ENCODE data around the gene ASB6. TPM values are rescaled to one million over a fixed set of nuclear protein-coding genes. Genes with fewer than 3 reads are reported as not detected.
A peak's percentile ranks its signal among the peaks of the same experiment; 100 is the strongest.

Gene ASB6, protein sequence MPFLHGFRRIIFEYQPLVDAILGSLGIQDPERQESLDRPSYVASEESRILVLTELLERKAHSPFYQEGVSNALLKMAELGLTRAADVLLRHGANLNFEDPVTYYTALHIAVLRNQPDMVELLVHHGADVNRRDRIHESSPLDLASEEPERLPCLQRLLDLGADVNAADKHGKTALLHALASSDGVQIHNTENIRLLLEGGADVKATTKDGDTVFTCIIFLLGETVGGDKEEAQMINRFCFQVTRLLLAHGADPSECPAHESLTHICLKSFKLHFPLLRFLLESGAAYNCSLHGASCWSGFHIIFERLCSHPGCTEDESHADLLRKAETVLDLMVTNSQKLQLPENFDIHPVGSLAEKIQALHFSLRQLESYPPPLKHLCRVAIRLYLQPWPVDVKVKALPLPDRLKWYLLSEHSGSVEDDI
- total RNA-seq = 10 to 100 TPM; 13.4 to 15.0 TPM

DNA sequence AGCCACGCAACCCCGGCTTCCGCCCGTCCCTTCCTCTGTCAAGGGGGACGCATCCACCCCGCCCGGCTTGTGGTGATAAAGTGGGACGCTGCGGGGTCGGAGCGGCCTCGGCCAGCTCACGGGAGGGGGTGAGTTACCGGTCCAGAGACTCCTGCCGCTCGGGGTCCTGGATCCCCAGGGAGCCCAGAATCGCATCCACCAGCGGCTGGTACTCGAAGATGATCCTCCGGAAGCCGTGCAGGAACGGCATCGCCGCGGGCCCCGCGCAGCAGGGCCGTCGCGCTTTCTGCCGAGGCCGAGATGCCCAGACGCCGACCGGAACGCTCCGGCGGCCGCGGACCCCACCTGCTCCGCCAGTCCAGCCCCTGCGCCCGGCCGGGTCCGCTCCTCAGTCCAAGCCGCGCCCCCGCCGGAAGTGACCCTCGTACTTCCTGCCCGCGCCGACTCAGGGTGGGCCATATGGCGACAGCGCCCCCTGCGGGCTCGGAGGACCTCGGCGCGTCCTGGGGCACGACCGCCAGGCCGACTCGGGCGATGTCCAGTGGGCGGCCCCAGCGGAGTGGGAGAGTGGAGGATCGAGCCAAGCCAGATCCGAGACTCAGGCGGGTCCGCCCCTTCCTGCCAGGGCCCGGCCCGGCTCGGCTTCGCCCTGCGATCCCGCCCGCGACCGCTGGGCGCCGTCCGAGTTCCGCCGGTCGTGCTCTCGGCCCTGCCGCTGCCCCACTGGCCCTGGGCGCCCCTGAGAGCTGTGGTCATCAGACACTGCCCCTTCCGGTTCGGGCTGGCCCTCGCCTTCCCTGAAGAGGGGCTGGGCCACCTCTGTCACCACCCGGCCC lies at the start of gene ASB6:
TSS of gene ASB6 (minus strand) at position 402 of the 836 bp plus-strand sequence. CDS start at position 250, 152 bp downstream.
- Mint-ChIP-seq H3K9me3 (ENCODE audit: low read depth) (no peaks in the 10 kb centered on the region), H3K27me3 (no peaks in the 10 kb centered on the region), H3K4me3 (peak within 1 kb of the TSS; percentile 87), H3K4me1 (peaks cover 18% of the 10 kb centered on the region), H3K36me3 (ENCODE audit: low read depth) (peaks cover 10% of the 10 kb centered on the region), H3K27ac (peak within 1 kb of the TSS; percentile 73)
- POLR2A ChIA-PET = no interaction called here
- DNase-seq = peak; percentile 97
- ATAC-seq = peak; percentile 97
- intact Hi-C loops (cut with DNase I, micrococcal nuclease) = loop anchor here (1.0 to 10.0 kb wide), 17 partner anchors 15 to 503 kb away; partner anchors contain the start of genes C9orf78 (in 1 of the 2), GPR107 (in 1 of the 2), NTMT1 (in 1 of the 2) and TOR1A (in 1 of the 2)
- CTCF ChIA-PET = interaction anchor here (0.6 to 3.3 kb wide), 6 partner anchors 9 to 148 kb away, joined by 3 to 21 read pairs (median 6); no protein-coding TSS in a partner anchor

- no peak for ATAC-seq
- Mint-ChIP-seq H3K27me3 (peaks cover 2% of the 10 kb centered on the region), H3K4me3 (no peak overlapping the region), H3K4me1 (no peaks in the 10 kb centered on the region), H3K9me3 (ENCODE audit: low read depth) (no peaks in the 10 kb centered on the region), H3K36me3 (ENCODE audit: low read depth) (no peaks in the 10 kb centered on the region), H3K27ac (no peak overlapping the region)
- POLR2A ChIA-PET = no interaction called here
- intact Hi-C loops (cut with DNase I, micrococcal nuclease) = no loop called here
- CTCF ChIA-PET = interaction anchor here (0.8 kb wide), 1 partner anchor 47 kb away, joined by 3 read pairs; no protein-coding TSS in a partner anchor
- no peak for DNase-seq
These were observed 46.5 kb upstream of the ASB6 start for GRCh38 chr9:129688285-129689043.

DNA sequence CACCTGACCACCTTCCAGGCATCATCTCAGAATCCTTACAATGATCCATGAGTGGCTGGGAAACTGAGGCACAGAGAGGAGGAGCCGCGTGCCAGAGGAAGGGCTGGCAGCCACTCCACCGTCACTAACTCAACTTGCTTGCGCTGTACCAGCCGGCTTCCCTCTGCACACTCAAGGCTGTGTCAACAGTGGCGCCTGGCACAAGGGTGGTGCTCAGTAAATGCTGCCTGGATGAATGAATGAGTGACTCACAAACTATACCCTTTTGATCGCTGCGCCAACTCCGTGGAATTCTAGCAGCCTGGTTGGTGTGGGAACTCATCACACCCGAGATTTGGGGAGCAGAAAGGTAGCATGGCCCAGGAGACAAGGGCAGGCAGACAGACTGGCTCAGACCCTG lies 45.4 kb upstream of the ASB6 start:
- Mint-ChIP-seq H3K36me3 (ENCODE audit: low read depth) (no peaks in the 10 kb centered on the region), H3K27me3 (peaks cover 1% of the 10 kb centered on the region), H3K4me1 (no peaks in the 10 kb centered on the region), H3K27ac (no peak overlapping the region), H3K9me3 (ENCODE audit: low read depth) (no peaks in the 10 kb centered on the region), H3K4me3 (no peak overlapping the region)
- ATAC-seq = no peak
- intact Hi-C loops (cut with DNase I, micrococcal nuclease) = no loop called here
- ChIA-PET CTCF (no interaction called here), POLR2A (no interaction called here)
- DNase-seq = no peak

GRCh38 chr9:129686736-129687135 lies 44.8 kb upstream of the ASB6 start:
- POLR2A ChIA-PET = no interaction called here
- DNase-seq (no peak), ATAC-seq (no peak)
- intact Hi-C loops (cut with DNase I, micrococcal nuclease) = no loop called here
- Mint-ChIP-seq H3K4me1 (no peaks in the 10 kb centered on the region), H3K9me3 (ENCODE audit: low read depth) (no peaks in the 10 kb centered on the region), H3K36me3 (ENCODE audit: low read depth) (no peaks in the 10 kb centered on the region), H3K4me3 (no peak overlapping the region), H3K27me3 (peaks cover 3% of the 10 kb centered on the region), H3K27ac (no peak overlapping the region)
- CTCF ChIA-PET = no interaction called here

DNA sequence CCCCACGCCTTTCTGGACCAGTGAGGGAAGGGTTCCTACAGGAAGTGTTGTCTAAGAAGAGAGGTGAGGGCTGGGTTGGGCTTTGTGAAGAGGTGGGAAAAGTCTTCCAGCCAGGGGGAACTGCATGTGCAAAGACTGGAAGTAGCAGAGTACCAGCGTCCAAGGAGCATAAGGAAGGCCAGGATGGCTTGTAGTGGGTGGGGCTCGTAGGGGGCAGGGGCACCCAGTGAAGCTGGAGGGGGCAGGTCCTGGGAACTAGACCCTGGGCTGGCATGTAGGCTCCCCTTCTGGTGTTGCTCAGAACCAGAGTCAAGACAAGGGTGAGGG lies 43.9 kb upstream of the ASB6 start:
- no peak for ATAC-seq
- intact Hi-C loops (cut with DNase I, micrococcal nuclease) = no loop called here

DNA sequence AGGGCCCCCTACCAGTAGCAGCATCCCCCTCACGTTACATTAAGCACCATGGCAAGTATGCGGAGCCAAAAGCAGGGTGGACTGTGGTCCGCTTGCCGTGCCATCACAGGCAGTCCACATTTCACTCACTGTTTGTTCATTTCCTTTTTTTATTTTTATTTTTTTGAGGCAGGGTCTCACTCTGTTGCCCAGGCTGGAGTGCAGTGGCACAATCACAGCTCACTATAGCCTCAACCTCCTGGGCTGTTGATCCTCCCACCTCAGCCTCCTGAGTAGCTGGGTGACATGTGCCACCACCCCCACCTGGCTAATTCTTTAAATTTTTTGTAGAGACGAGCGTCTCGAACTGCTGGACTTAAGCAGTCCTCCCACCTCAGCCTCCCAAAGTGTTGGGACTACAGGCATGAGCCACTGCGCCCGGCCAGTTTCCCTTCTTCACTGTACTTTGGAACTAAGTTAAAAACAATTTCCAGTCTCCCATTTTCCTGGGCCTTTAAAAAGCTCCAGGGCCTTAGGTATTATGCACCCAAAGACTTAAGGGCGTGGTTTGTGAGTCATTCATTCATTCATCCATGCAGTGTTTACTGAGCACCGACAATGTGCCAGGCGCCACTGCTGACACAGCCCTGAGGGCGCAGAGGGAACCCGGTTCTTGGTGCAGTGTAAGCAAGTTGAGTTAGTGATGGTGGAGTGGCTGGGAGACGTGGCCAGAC lies 43.4 kb upstream of the ASB6 start:
- Mint-ChIP-seq H3K27ac (no peak overlapping the region), H3K4me1 (no peaks in the 10 kb centered on the region), H3K4me3 (no peak overlapping the region), H3K36me3 (ENCODE audit: low read depth) (no peaks in the 10 kb centered on the region), H3K9me3 (ENCODE audit: low read depth) (no peaks in the 10 kb centered on the region), H3K27me3 (peaks cover 4% of the 10 kb centered on the region)
- ATAC-seq (no peak), DNase-seq (no peak)
- POLR2A ChIA-PET = no interaction called here
- intact Hi-C loops (cut with DNase I, micrococcal nuclease) = no loop called here
- CTCF ChIA-PET = no interaction called here

More for the DNA sequence above, 43.9 kb upstream of the ASB6 start:
- Mint-ChIP-seq H3K36me3 (ENCODE audit: low read depth) (no peaks in the 10 kb centered on the region), H3K4me3 (no peak overlapping the region), H3K27ac (no peak overlapping the region), H3K4me1 (no peaks in the 10 kb centered on the region), H3K9me3 (ENCODE audit: low read depth) (no peaks in the 10 kb centered on the region), H3K27me3 (peaks cover 3% of the 10 kb centered on the region)
- POLR2A ChIA-PET = no interaction called here
- CTCF ChIA-PET = no interaction called here
- no peak for DNase-seq

DNA sequence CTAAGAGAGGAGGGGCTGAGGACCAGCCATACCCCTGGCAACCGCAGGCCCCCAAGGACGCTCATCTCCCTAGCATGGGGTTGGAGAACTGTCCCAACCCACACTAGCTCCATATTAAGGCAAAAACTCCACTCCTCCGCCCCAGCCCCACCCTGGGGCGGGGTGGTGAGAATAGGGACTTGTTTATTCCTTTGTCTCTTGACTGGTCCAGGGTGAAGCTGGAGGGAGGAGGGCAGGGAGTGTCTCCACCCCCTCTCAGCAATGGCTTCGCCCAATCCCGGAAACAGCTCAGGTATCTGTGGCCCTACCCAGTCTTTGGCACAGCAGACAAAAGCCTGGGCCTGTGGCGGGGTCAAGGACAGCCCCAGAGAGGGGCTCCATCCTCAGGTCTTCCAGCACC lies 40.4 kb upstream of the ASB6 start:
- intact Hi-C loops (cut with DNase I, micrococcal nuclease) = no loop called here
- H3K9me3 Mint-ChIP-seq (ENCODE audit: low read depth) = no peaks in the 10 kb centered on the region
- no peak overlapping the region for H3K27ac Mint-ChIP-seq
- no peak for ATAC-seq
- ChIA-PET POLR2A (no interaction called here), CTCF (no interaction called here)
- no peaks in the 10 kb centered on the region for H3K36me3 Mint-ChIP-seq (ENCODE audit: low read depth)
- no peak for DNase-seq
- H3K4me3 Mint-ChIP-seq = no peak overlapping the region
- peaks cover 7% of the 10 kb centered on the region for H3K27me3 Mint-ChIP-seq
- H3K4me1 Mint-ChIP-seq = no peaks in the 10 kb centered on the region

GRCh38 chr9:129681924-129682323 lies 40.0 kb upstream of the ASB6 start:
- intact Hi-C loops (cut with DNase I, micrococcal nuclease) = no loop called here
- H3K36me3 Mint-ChIP-seq (ENCODE audit: low read depth) = no peaks in the 10 kb centered on the region

DNA sequence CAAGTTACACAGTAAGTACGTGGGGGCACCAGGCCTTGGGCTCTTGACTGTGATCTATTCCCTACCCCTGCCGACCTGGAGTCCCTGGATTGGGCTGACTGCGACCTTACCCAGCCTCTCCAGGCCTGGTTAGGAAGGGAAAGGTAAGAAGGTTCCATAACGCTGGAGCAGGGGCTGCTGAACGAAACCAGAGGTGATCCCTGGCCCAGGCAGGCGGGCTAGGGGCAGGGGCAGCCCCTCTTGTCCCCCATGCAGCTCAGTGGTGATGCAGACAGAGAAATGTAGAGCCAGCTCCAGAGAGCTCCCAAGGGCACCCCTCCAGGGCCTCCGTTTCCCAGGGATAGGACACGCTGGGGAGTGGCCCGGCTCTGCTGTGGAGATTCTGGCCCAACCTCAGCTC lies 37.6 kb upstream of the ASB6 start:
- H3K27ac Mint-ChIP-seq = no peak overlapping the region
- POLR2A ChIA-PET = interaction anchor here (0.6 kb wide), 1 partner anchor 47 kb away, joined by 3 read pairs; no protein-coding TSS in a partner anchor
- peaks cover 9% of the 10 kb centered on the region for H3K27me3 Mint-ChIP-seq
- no peak overlapping the region for H3K4me3 Mint-ChIP-seq
- ATAC-seq (no peak), DNase-seq (no peak)
- intact Hi-C loops (cut with DNase I, micrococcal nuclease) = no loop called here
- H3K4me1 Mint-ChIP-seq = no peaks in the 10 kb centered on the region
- H3K9me3 Mint-ChIP-seq (ENCODE audit: low read depth) = no peaks in the 10 kb centered on the region
- no peaks in the 10 kb centered on the region for H3K36me3 Mint-ChIP-seq (ENCODE audit: low read depth)
- CTCF ChIA-PET = interaction anchor here (0.5 kb wide), 1 partner anchor 10 kb away, joined by 3 read pairs; no protein-coding TSS in a partner anchor

More at GRCh38 chr9:129681924-129682323, 40.0 kb upstream of the ASB6 start:
- Mint-ChIP-seq H3K9me3 (ENCODE audit: low read depth) (no peaks in the 10 kb centered on the region), H3K4me3 (no peak overlapping the region), H3K4me1 (no peaks in the 10 kb centered on the region), H3K27ac (no peak overlapping the region), H3K27me3 (peaks cover 7% of the 10 kb centered on the region)
- ChIA-PET POLR2A (no interaction called here), CTCF (no interaction called here)
- DNase-seq (no peak), ATAC-seq (no peak)

DNA sequence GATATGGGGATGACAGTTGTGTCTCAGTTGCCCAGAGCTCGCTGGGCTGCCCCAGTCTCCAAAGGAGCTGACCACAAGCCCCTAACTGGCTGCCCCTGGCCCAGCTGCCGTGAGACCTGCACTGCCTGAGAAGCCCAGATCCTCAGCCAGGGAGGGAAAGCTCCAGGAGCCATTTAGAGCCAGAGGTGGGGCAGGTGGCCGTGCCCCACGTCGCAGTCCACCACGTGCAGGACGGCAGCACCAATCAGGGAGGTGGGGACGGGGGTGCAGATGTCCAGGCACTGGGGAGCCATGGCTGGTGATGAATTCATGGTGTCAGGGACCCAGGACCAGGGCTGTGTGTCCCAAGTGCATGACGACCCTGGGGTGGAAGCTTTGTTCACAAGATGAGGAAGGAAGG lies 36.9 kb upstream of the ASB6 start:
- intact Hi-C loops (cut with DNase I, micrococcal nuclease) = no loop called here
- Mint-ChIP-seq H3K4me3 (no peak overlapping the region), H3K36me3 (ENCODE audit: low read depth) (no peaks in the 10 kb centered on the region), H3K4me1 (no peaks in the 10 kb centered on the region), H3K27me3 (peaks cover 9% of the 10 kb centered on the region), H3K9me3 (ENCODE audit: low read depth) (no peaks in the 10 kb centered on the region), H3K27ac (no peak overlapping the region)
- ChIA-PET CTCF (no interaction called here), POLR2A (no interaction called here)
- DNase-seq (no peak), ATAC-seq (no peak)

DNA sequence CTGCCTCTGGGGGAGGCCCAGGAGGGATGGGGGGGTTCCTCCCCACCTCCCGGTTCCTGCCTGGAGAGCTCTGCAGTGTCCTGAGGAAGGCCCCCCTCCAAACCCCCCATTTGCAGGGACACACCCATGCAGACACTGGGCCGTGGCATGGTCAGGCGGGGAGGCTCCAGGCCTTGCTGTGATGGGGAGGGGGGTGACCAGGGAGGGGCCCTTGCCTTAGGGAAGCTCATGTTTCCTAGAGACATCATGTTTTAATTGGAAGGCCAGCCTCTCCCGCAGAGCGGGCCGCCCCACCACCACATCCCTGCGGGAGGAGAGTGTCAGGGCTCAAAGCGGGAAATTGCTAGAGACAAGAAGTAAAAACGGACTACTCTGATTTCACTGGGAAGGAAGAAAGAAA lies 35.5 kb upstream of the ASB6 start:
- ChIA-PET CTCF (interaction anchor here (0.6 kb wide), 1 partner anchor 47 kb away, joined by 3 read pairs; no protein-coding TSS in a partner anchor), POLR2A (no interaction called here)
- no peak for ATAC-seq
- H3K27me3 Mint-ChIP-seq = peaks cover 9% of the 10 kb centered on the region
- DNase-seq = no peak
- H3K36me3 Mint-ChIP-seq (ENCODE audit: low read depth) = no peaks in the 10 kb centered on the region
- H3K27ac Mint-ChIP-seq = no peak overlapping the region
- intact Hi-C loops (cut with DNase I, micrococcal nuclease) = no loop called here
- H3K4me3 Mint-ChIP-seq = no peak overlapping the region
- H3K4me1 Mint-ChIP-seq = no peaks in the 10 kb centered on the region
- no peaks in the 10 kb centered on the region for H3K9me3 Mint-ChIP-seq (ENCODE audit: low read depth)

Data from activated CD4-positive, alpha-beta T cell treated with anti-CD3 and anti-CD28 coated beads for 36 hours (primary cell).